Stimulated activated CD4-positive, alpha-beta T cell treated with anti-CD3 and anti-CD28 coated beads, TNF-alpha, amount 100 ng/mL, for 1 hour (primary cell): ENCODE results near the gene TPD52L1.

Experiments
- DNase-seq, 3 donors: peaks; one replicate each; pipeline ENCODE4 v3.0.0-alpha.2; 2020; ENCODE audit warnings: low read depth in 3 of 3, low spot score in 1 of 3

Gene TPD52L1

GRCh38 chr6:125301435-125302391 is 148.1 kb downstream of the TPD52L1 start, which contains the start of gene HDDC2:
HDDC2 (minus strand) TSS chr6:125301967; CDS start chr6:125301932, 35 bp downstream.
- DNase-seq = peak in 2 of 3 donors; percentile 4 to 35

- no peak for DNase-seq
Measured at GRCh38 chr6:125302840-125303511, 149.4 kb downstream of the TPD52L1 start.

GRCh38 chr6:125303512-125303854 is 149.9 kb downstream of the TPD52L1 start:
- DNase-seq = no peak

- no peak for DNase-seq
Measured at GRCh38 chr6:125304970-125305660, 151.5 kb downstream of the TPD52L1 start.

- DNase-seq = no peak
Measured at GRCh38 chr6:125306756-125307149, 153.2 kb downstream of the TPD52L1 start.

GRCh38 chr6:125307150-125307838 is 153.7 kb downstream of the TPD52L1 start:
- no peak for DNase-seq

- no peak for DNase-seq
Measured at GRCh38 chr6:125307964-125308615, 154.5 kb downstream of the TPD52L1 start.

GRCh38 chr6:125310994-125311649 is 157.5 kb downstream of the TPD52L1 start:
- no peak for DNase-seq

- no peak for DNase-seq
Measured at GRCh38 chr6:125312478-125312877, 158.9 kb downstream of the TPD52L1 start.

- DNase-seq = no peak
Measured at GRCh38 chr6:125312950-125313349, 159.4 kb downstream of the TPD52L1 start.
